ENCODE results near the gene EYA4.
"Not testable (repeated sequence)": the region's sequence is repeated elsewhere in the genome, so short reads cannot be mapped to it uniquely, and the experiment has no call there.

The EYA4 gene

DNA sequence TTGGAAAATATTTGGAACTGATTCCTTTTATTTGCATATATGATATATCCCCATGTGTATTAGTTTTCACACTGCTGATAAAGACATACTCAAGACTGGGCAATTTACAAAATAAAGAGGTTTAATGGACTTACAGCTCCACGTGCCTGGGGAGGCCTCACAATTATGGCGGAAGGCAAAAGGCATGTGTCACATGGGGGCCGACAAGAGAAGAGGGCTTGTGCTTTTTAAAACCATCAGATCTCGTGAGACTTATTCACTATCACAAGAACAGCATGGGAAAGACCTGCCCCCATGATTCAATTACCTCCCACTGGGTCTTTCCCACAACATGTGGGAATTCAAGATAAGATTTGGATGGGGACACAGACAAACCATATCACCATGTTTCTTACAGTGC lies 156.4 kb downstream of the EYA4 start:
- DNase-seq (ENCODE audit: low read depth, low spot score): not testable (repeated sequence)

DNA sequence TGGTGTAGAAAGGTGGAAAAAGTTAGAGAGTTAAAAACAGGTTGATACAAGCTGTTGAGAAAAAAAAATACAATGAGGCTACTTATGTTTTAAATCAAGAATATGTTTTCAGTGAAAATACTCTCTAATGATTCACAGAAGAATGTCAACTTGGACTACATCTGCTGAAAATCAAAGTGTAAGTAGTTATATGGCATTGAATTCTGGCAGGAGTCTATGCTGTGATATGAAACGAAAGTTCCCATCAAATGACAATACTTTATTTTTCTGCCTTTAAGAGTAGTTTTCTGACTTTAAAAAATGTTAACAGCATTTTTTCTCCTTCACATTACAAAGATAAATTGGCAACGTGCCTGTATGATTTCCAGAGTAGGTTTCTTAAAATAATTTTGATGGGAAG lies 158.3 kb downstream of the EYA4 start:
- DNase-seq (ENCODE audit: low read depth, low spot score): no peak

GRCh38 chr6:133404151-133404550 lies 163.0 kb downstream of the EYA4 start:
- no peak for DNase-seq (ENCODE audit: low read depth, low spot score)

DNA sequence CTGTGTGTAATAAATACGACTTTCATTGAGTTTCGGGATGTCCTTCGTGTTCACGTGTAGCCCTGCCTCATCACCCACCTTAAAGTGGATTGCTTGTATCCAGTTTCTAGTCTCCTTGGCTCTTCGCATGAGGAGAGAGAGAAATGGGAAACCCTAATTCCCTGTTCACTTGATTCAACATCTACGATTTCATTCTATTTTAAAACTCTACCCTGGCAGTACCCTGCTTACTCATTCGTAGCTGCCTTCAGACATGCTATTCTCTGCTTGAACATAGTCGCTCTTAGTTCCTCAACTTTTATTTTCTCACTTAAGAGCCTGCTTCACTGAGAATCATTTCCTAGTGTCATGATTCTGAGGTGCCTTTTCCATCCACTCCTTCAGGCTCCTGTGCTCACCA lies 163.6 kb downstream of the EYA4 start:
- no peak for DNase-seq (ENCODE audit: low read depth, low spot score)

DNA sequence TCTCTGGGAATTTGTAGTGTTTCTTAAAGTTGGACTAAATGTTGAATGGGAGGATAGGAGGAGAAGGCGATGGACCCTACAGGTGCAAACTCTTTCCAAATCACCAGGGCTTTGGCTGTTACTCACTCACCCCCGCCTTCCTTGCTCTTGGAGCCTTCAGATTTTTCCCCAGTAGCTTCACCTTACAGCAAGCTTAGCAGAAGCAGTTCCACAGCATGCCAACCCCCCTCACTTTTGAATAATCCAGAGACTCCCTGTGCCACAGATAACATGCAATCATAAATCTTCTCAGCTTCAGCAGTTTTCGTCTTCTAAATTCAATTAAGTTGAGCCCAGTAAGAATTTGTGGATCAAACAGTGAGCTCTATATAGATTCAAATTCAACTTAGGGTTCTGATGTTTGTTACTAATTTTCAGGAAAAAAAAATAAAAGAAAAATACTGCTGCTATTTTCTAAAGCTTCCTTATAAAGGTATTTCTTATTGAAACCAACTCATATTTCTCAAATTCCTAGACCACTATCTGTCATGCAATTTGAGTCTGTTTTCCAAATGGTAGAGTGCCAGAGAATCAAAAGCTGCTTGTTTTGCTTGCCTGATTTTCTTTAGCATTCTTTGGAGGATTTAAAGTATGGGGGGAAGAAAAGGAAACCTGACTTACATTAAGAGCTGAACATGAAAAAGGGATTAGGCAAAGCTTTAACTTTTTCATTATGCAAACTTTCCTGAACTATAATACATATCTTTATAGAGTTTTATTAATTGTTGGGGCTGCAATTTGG lies 166.4 kb downstream of the EYA4 start:
- DNase-seq (ENCODE audit: low read depth, low spot score): no peak

GRCh38 chr6:133408132-133408531 lies 167.0 kb downstream of the EYA4 start:
- no peak for DNase-seq (ENCODE audit: low read depth, low spot score)

DNA sequence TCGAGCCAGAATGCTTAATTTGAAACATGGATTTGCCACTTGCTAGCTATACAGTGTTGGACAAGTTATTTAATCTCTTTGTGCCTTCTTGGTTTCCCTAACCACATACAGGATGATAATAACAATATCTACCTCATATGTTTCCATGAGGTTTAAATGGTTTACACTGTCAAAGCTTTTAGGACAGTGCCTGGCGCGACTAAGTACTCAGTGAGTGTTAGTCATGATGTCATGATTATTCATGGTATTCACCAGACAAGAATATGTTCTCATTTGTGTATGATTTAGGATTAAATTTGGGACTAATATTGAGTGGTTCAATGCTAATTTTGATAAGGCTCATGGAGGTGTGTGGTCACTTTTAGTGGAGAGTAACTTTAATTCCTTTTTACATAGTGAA lies 167.4 kb downstream of the EYA4 start:
- DNase-seq (ENCODE audit: low read depth, low spot score): no peak

- no peak for DNase-seq (ENCODE audit: low read depth, low spot score)
Observed at GRCh38 chr6:133410638-133411435, 169.7 kb downstream of the EYA4 start.

DNA sequence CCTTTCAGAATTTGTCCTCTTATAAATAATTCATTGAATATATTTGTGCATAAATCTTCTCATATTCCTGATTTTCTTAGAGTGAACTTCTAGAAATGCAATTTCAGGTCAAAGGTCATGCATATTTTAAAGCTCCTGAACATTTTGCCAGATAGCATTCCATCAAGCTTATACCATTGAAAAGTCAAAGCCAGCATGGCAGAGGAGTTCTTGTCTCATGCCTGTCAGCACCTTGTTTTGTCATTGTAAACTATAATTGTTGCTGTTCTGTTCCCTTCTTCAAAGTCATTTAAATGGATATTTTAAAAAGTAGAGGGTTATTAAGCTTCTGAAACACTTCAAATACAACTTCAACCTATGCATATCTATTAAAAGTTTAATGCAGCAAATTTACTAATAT lies 170.6 kb downstream of the EYA4 start:
- no peak for DNase-seq (ENCODE audit: low read depth, low spot score)

DNA sequence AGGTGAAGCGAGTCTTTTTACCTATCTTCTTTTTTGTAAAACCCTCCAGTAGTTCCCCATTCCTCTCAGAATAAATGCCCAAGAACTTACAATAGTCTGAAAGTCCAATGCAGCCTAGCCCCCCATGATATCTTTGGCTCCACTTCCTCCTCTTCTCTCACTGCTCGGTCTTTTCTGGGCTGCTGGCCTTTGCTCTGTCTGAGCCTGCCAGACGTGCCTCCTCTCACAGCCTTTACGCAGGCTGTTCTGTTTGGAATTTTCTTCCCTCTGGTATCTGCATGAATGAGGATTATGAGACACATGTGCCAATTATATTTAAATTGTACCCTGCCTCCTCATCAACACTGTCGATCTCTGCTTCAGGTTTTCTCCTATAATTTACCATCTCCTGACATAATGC lies 174.1 kb downstream of the EYA4 start:
- no peak for DNase-seq (ENCODE audit: low read depth, low spot score)

DNA sequence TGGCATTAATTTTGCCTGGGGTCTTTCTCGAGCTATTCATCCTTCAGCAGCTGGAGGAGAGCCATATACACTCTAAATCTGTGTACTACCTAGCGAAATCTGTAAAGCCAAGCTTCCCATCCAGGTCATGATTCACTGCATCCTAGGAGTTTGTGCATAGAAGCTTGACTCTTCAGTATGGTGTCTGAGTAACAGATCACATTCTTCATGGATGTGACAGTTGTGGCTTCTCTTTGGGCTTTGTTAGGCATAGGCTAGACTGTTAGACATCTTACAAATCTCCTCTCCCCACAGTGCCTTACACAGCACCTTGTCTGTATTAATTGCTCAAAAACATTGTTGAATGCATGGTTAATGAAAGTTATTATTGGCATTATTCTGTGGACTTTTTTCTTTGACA lies 177.0 kb downstream of the EYA4 start:
- no peak for DNase-seq (ENCODE audit: low read depth, low spot score)

GRCh38 chr6:133423242-133423641 lies 182.1 kb downstream of the EYA4 start:
- no peak for DNase-seq (ENCODE audit: low read depth, low spot score)

DNA sequence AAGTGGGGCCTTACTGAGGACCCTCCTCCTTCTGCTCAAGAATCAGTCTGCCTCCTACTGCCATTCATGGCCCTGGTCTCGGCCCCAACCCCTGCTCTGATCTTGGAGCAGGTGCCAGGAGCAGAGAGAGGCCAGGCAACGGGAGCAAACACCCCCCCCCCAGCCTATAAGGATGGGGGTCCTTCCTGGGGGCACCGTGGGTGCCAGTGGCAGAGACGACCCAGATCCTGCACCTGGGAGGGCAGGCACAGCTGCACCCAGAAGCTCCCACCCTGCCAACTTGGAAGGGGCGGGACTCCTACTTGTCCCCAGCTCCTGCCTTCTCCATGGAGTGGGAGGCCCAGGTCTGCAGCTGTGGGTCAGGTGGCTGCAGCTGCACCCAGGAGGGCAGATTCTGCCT lies 183.2 kb downstream of the EYA4 start:
- no peak for DNase-seq (ENCODE audit: low read depth, low spot score)

DNA sequence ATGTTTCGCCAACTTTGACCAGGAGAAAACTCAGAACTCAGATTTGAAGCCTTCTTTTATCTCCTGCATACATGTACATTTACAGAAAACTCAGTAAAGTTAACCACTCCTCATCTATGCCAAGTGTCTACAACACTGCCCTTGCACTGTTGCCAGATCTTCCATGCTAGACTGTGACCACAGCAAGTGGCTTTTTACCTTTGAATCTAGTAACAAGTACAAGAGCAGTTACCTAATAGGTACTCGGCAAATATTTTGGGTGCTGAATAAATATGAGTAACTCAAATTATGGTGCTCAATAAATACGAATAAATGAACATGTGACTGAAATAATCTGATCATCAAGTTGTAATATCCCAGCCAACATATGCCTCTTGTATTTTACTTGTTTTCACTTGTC lies 184.9 kb downstream of the EYA4 start:
- no peak for DNase-seq (ENCODE audit: low read depth, low spot score)

DNA sequence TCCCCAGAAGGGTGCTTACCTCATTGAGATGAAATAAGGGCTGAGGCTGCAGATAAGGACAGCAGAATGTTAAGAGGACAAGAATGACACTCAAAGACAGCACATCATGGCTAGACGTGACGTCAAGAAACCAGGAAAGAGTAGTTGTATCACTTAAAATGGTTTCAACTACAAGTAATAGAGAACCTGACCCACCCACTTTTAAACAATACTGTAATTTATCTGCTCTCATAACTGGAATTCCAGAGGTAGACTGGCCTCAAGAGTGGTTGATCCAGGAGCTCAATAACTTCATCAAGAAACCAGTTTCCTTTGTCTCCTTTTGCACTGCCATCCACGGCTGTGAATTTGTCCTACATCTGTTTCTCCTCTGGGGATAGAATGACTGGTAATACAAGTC lies 187.1 kb downstream of the EYA4 start:
- DNase-seq (ENCODE audit: low read depth, low spot score): no peak

DNA sequence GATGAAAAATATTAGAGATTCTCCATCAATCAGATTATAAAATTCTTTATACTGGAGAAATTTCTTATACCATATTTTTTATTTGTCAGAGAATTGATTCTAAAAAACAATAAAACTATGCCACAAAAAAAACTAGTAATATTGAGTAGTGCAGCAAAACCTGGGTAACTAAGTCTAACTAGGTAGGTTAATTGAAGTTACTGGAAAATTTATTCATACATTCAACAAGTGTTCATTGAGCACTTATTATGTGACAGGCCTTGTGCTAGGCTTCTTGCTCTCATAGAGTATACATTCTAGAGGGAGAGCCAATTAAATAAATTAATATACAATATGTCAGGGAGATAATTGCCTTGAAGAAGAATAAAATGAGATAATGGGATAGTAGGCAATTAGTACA lies 189.4 kb downstream of the EYA4 start:
- no peak for DNase-seq (ENCODE audit: low read depth, low spot score)

DNA sequence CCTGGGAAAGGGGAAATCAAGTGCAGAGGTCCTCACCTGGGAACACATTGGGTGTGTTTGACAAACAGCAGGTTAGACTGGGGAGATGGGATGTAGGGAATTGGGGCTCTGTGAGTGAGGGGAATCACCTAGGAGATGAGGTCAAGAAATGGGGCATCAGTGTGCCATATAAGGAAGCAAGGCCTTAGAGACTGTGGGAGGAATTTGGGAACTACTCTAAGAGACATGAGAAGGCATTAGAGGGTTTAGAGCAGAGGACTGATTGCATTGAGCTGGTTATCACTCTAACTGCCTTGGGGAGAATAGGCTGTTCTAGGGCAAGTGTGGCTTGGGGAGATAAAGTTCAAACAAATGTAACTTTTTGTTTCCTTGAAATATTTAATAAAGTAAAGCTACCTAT lies 189.9 kb downstream of the EYA4 start:
- no peak for DNase-seq (ENCODE audit: low read depth, low spot score)

GRCh38 chr6:133432021-133432989 lies 191.1 kb downstream of the EYA4 start:
- no peak for DNase-seq (ENCODE audit: low read depth, low spot score)

DNA sequence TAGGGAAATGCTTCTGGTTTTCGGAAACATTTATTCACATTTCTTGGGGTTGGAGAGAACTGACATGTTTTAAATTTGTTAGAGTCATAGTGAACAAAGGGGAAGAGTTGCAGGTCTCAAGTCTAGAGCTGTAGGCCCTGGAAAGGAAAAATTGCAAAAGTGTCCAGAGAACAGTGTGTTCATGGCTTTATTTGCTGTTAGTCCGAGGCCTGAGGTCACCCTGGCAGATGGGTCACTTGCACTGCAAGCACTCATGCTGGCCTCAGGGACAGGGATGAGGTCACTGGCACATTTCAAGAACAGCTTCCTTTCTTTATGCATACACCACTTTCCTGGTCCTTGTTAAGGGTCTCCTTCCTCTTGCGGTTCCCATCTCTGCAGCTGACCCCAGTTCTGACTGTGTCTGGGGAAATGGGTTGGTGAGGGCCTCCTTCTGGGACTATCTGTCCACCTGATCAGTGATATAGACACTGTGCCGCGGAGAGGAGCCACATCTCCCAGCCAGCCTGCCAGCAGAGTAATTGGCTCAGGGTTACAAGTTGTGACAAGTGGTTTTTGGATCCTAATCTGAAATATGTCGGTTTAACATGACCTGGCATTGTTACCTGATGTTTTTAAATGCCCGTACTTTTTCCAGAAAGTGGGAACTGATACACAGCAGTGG lies 194.0 kb downstream of the EYA4 start:
- no peak for DNase-seq (ENCODE audit: low read depth, low spot score)

DNA sequence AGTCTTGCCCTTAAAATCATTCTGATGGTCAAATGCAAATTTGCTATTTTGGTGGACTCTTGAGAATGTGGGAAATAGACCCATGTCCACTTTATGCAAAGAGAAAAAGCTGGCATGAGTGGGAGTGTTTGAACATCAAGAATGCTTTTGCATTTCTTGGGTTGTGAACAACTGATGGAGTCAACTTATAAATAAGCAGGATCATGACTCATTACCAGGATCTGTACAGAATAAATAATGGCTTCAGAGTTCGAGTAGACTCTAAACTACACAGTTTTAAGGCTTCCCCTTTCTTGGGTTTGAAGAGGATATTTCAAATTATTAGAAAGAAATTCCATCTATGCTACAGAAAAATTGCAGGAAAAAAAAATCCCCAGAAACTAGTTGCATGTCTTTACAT lies 195.5 kb downstream of the EYA4 start:
- no peak for DNase-seq (ENCODE audit: low read depth, low spot score)

- DNase-seq (ENCODE audit: low read depth, low spot score): no peak
Observed at GRCh38 chr6:133441491-133441890, 200.3 kb downstream of the EYA4 start.

DNA sequence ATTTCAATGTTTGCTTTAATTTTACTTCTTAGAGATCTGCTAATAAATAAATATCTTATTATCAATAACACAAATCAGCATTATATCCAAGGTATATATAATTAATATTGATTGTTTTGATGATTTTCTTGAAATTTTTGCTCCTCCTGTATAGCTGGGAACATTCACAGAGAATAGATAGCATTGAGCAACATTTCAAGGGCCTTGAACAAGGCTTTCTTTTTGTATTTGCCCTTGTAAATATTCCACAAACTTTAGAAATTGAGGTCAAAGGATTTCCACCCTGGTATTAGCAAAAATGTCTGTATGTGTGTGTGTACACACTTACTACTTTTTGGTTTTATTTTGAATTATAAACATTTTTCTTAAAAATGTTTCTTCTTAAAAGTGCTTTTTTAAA lies 205.6 kb downstream of the EYA4 start:
- DNase-seq (ENCODE audit: low read depth, low spot score): no peak

All from brain pericyte (primary cell).